NT2/D1 (cell line): ENCODE measurements around the gene KAT6B.

ENCODE experiments used
- SUZ12 ChIP-seq: IDR thresholded peaks from 2 replicates; pipeline ENCODE4 v1.6.1; 2011; ENCODE audit not compliant: insufficient read length, insufficient read depth; ENCODE audit errors: extremely low read depth
- YY1 ChIP-seq: IDR thresholded peaks from 2 replicates; pipeline ENCODE4 v1.6.1; 2011; ENCODE audit not compliant: insufficient read length, insufficient read depth
- ZNF274 ChIP-seq: IDR thresholded peaks from 2 replicates; pipeline ENCODE4 v1.6.1; 2011; ENCODE audit warnings: mild to moderate bottlenecking, low read depth, low read length

GRCh38 chr10:75038335-75038734, 211.9 kb downstream of the KAT6B start:
- TF ChIP-seq YY1 (no peak), SUZ12 (no peak), ZNF274 (no peak)
